ENCODE results near the gene CLK3. TPM values are rescaled to one million over a fixed set of nuclear protein-coding genes. Genes with fewer than 3 reads are reported as not detected.
"Not testable (repeated sequence)": the region's sequence is repeated elsewhere in the genome, so short reads cannot be mapped to it uniquely, and the experiment has no call there.

CLK3 gene
- total RNA-seq, 2 experiments from 2014 or later = 102 to 103 TPM

- no peaks in the 10 kb centered on the region for H3K9me3 Mint-ChIP-seq
- H3K4me1 Mint-ChIP-seq = peaks cover 12% of the 10 kb centered on the region
- H3K27me3 Mint-ChIP-seq = no peaks in the 10 kb centered on the region
- DNase-seq = no peak
- H3K27ac Mint-ChIP-seq = no peak overlapping the region
- peaks cover 16% of the 10 kb centered on the region for H3K36me3 Mint-ChIP-seq
- H3K4me3 Mint-ChIP-seq = no peak overlapping the region
Observed at GRCh38 chr15:74636984-74637383, 21.3 kb downstream of the CLK3 start.

GRCh38 chr15:74641151-74641550 is 25.5 kb downstream of the CLK3 start:
- H3K27ac Mint-ChIP-seq = peak overlapping the region; percentile 3
- H3K27me3 Mint-ChIP-seq = no peaks in the 10 kb centered on the region
- no peaks in the 10 kb centered on the region for H3K9me3 Mint-ChIP-seq
- H3K4me3 Mint-ChIP-seq = no peak overlapping the region
- H3K4me1 Mint-ChIP-seq = peaks cover 17% of the 10 kb centered on the region
- no peak for DNase-seq
- H3K36me3 Mint-ChIP-seq = peaks cover 10% of the 10 kb centered on the region

- Mint-ChIP-seq H3K27me3 (no peaks in the 10 kb centered on the region), H3K4me1 (peaks cover 16% of the 10 kb centered on the region), H3K36me3 (peaks cover 10% of the 10 kb centered on the region), H3K27ac (no peak overlapping the region), H3K4me3 (no peak overlapping the region), H3K9me3 (no peaks in the 10 kb centered on the region)
- DNase-seq = no peak
Observed at GRCh38 chr15:74642348-74642733, 26.7 kb downstream of the CLK3 start.

DNA sequence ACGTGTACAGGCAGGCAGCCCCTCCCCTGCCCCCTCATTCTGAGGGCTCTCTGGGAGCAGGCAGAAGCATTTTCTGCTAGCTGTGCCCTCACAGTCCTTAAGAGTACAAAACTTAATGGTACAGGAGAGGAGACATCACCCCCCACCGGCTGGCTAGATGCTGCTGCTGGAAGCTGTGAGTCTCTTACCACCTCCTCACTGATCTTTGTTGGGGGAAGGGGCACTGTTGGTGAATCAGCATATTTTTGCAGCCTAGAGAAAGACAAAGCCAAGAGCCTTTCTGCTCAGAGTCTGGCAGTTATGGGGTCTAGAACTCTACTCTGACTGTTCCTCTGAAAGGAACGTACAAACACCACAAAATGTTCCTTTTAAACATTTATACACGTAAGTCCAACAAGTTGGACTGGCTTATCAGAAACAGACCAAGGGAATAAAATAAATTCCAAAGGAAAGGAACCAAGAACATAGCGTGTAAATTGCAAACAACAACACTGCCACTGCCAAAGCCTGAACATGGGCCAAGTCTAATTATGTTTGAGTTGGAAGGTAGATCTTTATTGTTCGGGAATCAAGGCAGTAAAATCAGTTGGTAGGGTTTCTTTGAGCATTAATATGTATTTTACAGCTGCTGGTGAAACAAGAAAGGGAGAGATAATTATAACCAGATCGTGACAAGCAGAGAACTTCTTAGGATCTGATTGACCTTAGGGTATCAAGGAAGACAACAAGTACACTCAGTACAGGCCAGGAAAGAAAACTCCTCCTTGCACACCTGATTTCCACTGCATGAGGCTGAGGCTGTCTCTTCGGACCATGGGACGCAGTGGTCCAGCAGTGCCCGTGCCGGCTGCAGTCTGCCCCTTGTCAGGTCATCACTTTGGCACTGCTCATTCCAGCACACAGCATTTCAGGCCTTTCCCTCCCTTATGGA is 27.4 kb downstream of the CLK3 start:
- Mint-ChIP-seq H3K4me3 (no peak overlapping the region), H3K36me3 (peaks cover 9% of the 10 kb centered on the region), H3K27ac (no peak overlapping the region), H3K4me1 (peaks cover 16% of the 10 kb centered on the region), H3K9me3 (no peaks in the 10 kb centered on the region), H3K27me3 (no peaks in the 10 kb centered on the region)
- DNase-seq = no peak

DNA sequence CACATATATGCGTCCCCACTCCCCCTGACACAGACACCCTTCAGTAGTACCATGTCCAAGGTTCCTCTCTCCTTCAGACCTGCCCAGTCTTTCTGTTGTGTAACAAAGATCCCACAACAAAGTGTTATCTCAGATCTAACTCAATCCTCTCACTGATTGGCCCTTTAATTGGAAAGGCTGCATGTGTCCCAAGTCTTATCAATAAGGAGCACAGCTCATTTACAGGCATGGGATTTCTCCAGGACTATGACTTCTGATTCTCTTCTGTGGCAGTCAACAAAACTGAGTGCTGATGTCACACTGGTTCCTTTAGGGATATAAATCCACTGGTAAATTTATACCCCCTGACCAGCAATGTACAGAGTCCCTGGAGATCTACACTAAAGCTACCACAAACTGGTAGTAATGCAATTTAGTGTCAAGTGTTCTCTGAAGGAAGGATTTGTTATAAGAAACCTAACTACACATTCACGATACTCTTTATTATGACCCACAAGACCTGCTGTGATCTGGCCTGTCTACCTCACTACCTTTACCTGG is 28.1 kb downstream of the CLK3 start:
- Mint-ChIP-seq H3K27ac (no peak overlapping the region), H3K36me3 (peaks cover 5% of the 10 kb centered on the region), H3K4me3 (no peak overlapping the region), H3K27me3 (no peaks in the 10 kb centered on the region), H3K9me3 (no peaks in the 10 kb centered on the region), H3K4me1 (peaks cover 18% of the 10 kb centered on the region)
- no peak for DNase-seq

GRCh38 chr15:74646480-74646879 is 30.8 kb downstream of the CLK3 start:
- Mint-ChIP-seq H3K4me1 (peaks cover 12% of the 10 kb centered on the region), H3K4me3 (no peak overlapping the region), H3K36me3 (peaks cover 2% of the 10 kb centered on the region), H3K9me3 (no peaks in the 10 kb centered on the region), H3K27me3 (no peaks in the 10 kb centered on the region), H3K27ac (no peak overlapping the region)
- no peak for DNase-seq

- no peak for DNase-seq
- Mint-ChIP-seq H3K4me1 (peaks cover 6% of the 10 kb centered on the region), H3K9me3 (no peaks in the 10 kb centered on the region), H3K4me3 (no peak overlapping the region), H3K27me3 (no peaks in the 10 kb centered on the region), H3K36me3 (peaks cover 5% of the 10 kb centered on the region), H3K27ac (no peak overlapping the region)
Observed at GRCh38 chr15:74648051-74648842, 32.6 kb downstream of the CLK3 start.

DNA sequence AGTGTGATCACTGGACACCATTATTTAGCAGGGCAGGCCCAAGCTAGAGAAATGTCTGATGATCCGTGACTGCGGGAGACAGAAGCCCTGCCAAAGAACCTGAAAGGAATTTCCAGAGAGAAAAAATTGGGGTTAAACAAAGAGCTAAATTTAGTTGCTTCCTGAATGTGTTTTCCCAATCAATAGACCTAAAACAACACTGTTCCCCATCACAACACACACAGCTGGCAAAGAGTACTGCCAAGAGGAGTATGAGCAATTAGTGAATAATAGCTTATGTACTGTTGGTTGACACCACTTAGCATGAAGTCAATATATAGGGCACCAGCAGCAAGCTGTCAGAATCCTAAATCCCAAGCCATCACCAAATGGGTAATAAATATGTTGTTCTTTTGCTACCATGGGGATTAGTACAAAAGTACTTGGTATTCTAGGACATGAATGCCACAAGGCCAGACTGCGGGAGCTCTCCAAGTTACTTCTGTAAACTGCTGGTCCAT is 35.7 kb downstream of the CLK3 start:
- no peak for DNase-seq
- Mint-ChIP-seq H3K4me1 (peaks cover 15% of the 10 kb centered on the region), H3K36me3 (peaks cover 10% of the 10 kb centered on the region), H3K4me3 (no peak overlapping the region), H3K27ac (no peak overlapping the region), H3K27me3 (no peaks in the 10 kb centered on the region), H3K9me3 (no peaks in the 10 kb centered on the region)

GRCh38 chr15:74653426-74654102 is 37.9 kb downstream of the CLK3 start:
- Mint-ChIP-seq H3K9me3 (no peaks in the 10 kb centered on the region), H3K27me3 (no peaks in the 10 kb centered on the region), H3K36me3 (peaks cover 10% of the 10 kb centered on the region), H3K4me1 (peaks cover 22% of the 10 kb centered on the region), H3K4me3 (no peak overlapping the region), H3K27ac (no peak overlapping the region)
- DNase-seq = no peak

DNA sequence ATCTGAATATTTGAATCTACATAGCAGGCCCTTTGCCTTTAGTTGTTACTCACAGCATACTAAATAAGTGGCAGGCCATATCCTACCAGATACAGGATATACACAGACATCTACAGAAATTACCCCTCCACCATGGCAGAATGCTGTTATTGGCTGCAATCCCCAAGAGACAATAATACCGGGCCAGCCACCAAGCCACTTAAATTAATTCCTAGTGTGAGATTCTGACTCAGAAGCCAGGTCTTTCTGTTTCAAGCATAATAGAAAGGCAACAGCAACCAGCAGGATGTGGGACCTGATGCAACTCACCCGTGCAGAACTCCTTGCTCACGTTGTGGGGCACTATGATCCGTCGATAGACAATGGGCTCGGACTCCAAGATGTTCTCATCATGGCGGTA is 39.8 kb downstream of the CLK3 start:
- Mint-ChIP-seq H3K27ac (peak overlapping the region; percentile 54), H3K4me3 (no peak overlapping the region), H3K36me3 (peaks cover 7% of the 10 kb centered on the region), H3K9me3 (no peaks in the 10 kb centered on the region), H3K4me1 (peaks cover 21% of the 10 kb centered on the region), H3K27me3 (no peaks in the 10 kb centered on the region)
- no peak for DNase-seq

DNA sequence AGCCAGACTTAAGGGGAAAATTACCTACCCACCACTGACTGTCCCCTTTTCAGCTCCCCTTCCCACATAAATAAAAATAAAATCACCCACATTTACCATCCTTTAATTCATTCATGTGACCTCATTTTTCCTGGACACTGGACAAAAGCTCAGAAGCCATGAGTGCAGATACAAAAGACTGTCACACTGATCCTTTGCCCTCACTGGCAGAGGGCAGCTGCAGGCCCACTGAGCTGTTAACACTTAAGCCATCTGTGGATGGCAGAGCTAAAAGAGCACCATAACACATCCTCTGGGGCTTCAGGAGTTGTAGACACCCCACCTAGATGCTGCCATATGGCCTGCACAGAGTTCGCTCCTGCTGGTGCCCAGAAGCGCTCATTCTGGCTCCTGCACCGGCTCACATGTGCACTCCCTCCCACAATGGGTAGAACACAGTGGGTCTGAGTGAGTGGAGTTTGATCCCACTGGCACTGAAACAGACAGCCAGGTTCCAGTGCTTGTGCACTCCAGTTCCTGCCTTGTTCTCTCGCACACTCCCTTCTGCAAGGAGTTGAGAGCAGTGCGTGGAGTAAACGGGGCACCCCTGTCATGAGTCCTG is 41.4 kb downstream of the CLK3 start:
- peaks cover 10% of the 10 kb centered on the region for H3K36me3 Mint-ChIP-seq
- H3K27ac Mint-ChIP-seq = no peak overlapping the region
- peaks cover 18% of the 10 kb centered on the region for H3K4me1 Mint-ChIP-seq
- no peak for DNase-seq
- H3K9me3 Mint-ChIP-seq = no peaks in the 10 kb centered on the region
- no peaks in the 10 kb centered on the region for H3K27me3 Mint-ChIP-seq
- no peak overlapping the region for H3K4me3 Mint-ChIP-seq

- no peak overlapping the region for H3K27ac Mint-ChIP-seq
- peaks cover 10% of the 10 kb centered on the region for H3K36me3 Mint-ChIP-seq
- no peak for DNase-seq
- H3K4me1 Mint-ChIP-seq = peaks cover 21% of the 10 kb centered on the region
- no peak overlapping the region for H3K4me3 Mint-ChIP-seq
- no peaks in the 10 kb centered on the region for H3K9me3 Mint-ChIP-seq
- no peaks in the 10 kb centered on the region for H3K27me3 Mint-ChIP-seq
Observed at GRCh38 chr15:74657846-74658245, 42.2 kb downstream of the CLK3 start.

DNA sequence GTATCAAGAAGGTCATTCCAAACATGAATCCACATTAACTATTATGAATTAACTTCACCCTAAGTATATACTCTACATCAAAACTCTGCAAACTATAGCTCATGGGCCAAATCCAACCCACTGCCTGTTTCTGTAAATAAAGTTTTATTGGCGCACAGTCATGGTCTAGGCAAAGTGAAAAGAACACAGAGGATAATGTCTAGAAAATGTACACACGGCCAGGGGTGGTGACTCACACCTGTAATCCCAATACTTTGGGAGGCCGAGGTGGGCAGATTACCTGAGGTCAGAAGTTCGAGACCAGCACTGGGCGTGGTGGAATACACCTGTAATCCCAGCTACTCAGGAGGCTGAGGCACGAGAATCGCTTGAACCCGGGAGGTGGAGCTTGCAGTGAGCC is 45.6 kb downstream of the CLK3 start:
- not testable (repeated sequence) for H3K9me3 Mint-ChIP-seq, H3K27me3 Mint-ChIP-seq, H3K27ac Mint-ChIP-seq, H3K36me3 Mint-ChIP-seq, H3K4me3 Mint-ChIP-seq, DNase-seq
- H3K4me1 Mint-ChIP-seq = peaks cover 20% of the 10 kb centered on the region

GRCh38 chr15:74662064-74662860 is 46.6 kb downstream of the CLK3 start:
- H3K4me3 Mint-ChIP-seq = no peak overlapping the region
- peaks cover 20% of the 10 kb centered on the region for H3K4me1 Mint-ChIP-seq
- H3K27me3 Mint-ChIP-seq = no peaks in the 10 kb centered on the region
- no peak overlapping the region for H3K27ac Mint-ChIP-seq
- H3K9me3 Mint-ChIP-seq = no peaks in the 10 kb centered on the region
- peaks cover 3% of the 10 kb centered on the region for H3K36me3 Mint-ChIP-seq
- no peak for DNase-seq
